GM12865 (cell line): Measurements from ENCODE around the gene FXN.
"Not testable (repeated sequence)": the region's sequence is repeated elsewhere in the genome, so short reads cannot be mapped to it uniquely, and the experiment has no call there.

Experiments
- DNase-seq: peaks from one replicate; pipeline ENCODE4 v3.0.0; 2010; ENCODE audit warnings: low read depth
- H3K4me3 ChIP-seq: 2 replicates; pipeline ENCODE4 v1.5.1; 2011; ENCODE audit warnings: mild to moderate bottlenecking, low read depth, low read length, control low read depth
- TF ChIP-seq, protein P1 (sequence below): IDR thresholded peaks from 2 replicates; pipeline ENCODE4 v1.5.1; 2011; ENCODE audit warnings: low read length, control low read depth, low read depth, inconsistent platforms; ENCODE audit not compliant: insufficient read depth; ENCODE audit errors: missing control alignments

FXN gene

GRCh38 chr9:69035438-69036308 is at the start of gene FXN:
Gene FXN (plus strand): TSS chr9:69035752. CDS start chr9:69035783, 31 bp downstream.
- peak within 1 kb of the TSS; percentile 85 for H3K4me3 ChIP-seq
- peak; percentile 92 for DNase-seq
- TF ChIP-seq, protein P1, sequence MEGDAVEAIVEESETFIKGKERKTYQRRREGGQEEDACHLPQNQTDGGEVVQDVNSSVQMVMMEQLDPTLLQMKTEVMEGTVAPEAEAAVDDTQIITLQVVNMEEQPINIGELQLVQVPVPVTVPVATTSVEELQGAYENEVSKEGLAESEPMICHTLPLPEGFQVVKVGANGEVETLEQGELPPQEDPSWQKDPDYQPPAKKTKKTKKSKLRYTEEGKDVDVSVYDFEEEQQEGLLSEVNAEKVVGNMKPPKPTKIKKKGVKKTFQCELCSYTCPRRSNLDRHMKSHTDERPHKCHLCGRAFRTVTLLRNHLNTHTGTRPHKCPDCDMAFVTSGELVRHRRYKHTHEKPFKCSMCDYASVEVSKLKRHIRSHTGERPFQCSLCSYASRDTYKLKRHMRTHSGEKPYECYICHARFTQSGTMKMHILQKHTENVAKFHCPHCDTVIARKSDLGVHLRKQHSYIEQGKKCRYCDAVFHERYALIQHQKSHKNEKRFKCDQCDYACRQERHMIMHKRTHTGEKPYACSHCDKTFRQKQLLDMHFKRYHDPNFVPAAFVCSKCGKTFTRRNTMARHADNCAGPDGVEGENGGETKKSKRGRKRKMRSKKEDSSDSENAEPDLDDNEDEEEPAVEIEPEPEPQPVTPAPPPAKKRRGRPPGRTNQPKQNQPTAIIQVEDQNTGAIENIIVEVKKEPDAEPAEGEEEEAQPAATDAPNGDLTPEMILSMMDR, result peak; percentile 99

- not testable (repeated sequence) for H3K4me3 ChIP-seq, DNase-seq
These were observed 48.6 kb upstream of the FXN start for GRCh38 chr9:68986949-68987348.

- H3K4me3 ChIP-seq, result no peak overlapping the region
- DNase-seq, result no peak
- TF ChIP-seq, protein P1, result no peak
These were observed 44.1 kb upstream of the FXN start for GRCh38 chr9:68991457-68991856.

DNA sequence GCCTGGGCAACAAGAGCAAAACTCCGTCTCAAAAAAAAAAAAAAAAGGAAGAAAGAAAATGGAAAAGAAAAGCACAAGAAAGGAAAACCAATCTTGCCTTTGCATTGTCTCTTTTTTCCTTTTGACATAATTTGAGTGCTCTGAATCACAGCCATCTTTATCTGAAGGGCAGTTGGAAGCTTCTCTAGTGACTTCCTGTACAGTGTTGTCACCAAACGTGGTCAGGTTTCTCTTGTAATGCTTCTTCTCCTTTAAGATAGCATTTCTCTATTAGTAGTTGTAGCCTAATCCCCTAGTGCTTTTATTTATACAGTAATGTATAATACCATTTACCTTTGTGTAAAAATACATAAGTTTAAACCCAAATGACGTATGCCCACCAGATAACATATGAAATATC is 39.8 kb upstream of the FXN start:
- TF ChIP-seq, protein P1, result no peak
- no peak overlapping the region for H3K4me3 ChIP-seq
- no peak for DNase-seq

DNA sequence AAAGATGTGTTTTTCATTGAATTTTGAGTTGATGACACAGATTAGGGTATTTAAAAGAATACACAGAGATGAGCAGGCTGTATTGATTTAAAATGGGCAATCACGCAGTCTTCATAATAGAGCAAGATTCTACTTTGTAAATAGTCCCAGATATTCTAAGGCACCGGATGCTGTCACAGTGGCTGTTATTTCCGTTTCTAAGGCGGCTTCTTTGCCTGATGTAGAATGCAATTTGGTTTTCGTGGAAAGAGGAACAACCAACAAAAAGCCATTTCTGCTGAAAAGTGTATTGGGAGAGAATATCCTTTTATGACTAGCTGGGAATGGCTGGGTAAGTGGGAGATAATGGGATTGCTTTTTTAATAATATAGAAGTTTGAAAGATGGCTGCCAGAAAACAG is 39.1 kb upstream of the FXN start:
- no peak for DNase-seq

DNA sequence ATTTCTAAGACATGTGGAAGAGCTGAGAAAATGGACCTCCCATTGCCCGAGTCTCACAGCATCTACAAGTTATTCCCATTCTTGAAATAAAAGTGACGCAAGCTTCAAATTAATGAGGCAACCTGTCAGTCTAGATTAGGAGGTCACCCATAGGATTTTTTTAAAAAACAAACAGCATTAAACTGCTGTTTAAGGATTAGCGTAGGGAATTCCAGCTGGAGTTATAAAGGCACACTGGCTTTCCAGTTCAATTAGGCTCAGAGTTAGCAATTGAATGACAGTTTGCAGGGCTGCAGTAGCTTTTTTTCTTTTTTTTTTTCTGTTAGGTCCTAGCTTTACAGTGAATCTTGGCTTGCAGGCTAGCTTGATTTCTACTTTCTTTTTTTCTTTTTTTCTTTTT is 37.9 kb upstream of the FXN start:
- no peak for DNase-seq
- TF ChIP-seq, protein P1, result no peak
- H3K4me3 ChIP-seq, result no peak overlapping the region

More for the DNA sequence above, 39.1 kb upstream of the FXN start:
- no peak overlapping the region for H3K4me3 ChIP-seq
- TF ChIP-seq, protein P1, result no peak

DNA sequence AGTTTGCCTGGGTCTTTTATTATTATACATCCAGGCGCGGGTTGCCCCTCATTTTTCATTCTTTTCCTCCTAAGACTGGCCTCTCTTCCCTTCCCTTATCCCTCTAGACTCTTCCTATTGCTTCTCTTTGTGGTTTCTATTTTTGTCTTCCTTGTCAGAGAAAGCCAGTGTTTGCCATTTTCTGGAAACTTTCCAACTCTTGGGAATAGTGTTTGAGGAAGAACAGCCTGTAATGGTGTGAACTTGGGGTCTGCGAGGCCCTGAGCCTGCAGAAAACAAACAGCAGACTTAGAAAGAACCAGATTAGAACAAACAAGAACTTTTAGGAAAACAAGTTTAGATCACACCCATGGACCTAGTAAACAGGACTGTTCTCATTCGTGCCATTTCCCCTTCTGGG is 37.2 kb upstream of the FXN start:
- no peak overlapping the region for H3K4me3 ChIP-seq
- TF ChIP-seq, protein P1, result no peak
- no peak for DNase-seq
